SU-DHL-6 (cell line): ENCODE measurements around the gene PPM1N.

Experiments used
- H2AFZ ChIP-seq: fragments of 200-600 bp; sonication (generic); 2 replicates; pipeline ENCODE4 v1.6.1; 2014; ENCODE audit warnings: low read depth, mild to moderate bottlenecking, moderate library complexity, mixed read lengths, antibody characterized with exemption, low read length; ENCODE audit not compliant: severe bottlenecking
- H3F3A ChIP-seq: fragments of 200-600 bp; shearing (Covaris generic); 2 replicates; pipeline ENCODE4 v1.6.0; 2016; ENCODE audit warnings: antibody characterized with exemption, mild to moderate bottlenecking; ENCODE audit not compliant: insufficient read depth
- H3K27ac ChIP-seq: fragments of 200-600 bp; sonication (generic); 2 replicates; pipeline ENCODE4 v1.5.1; 2016; ENCODE audit warnings: low read depth, mild to moderate bottlenecking, low read length, moderate library complexity, mixed read lengths
- H3K27me3 ChIP-seq: fragments of 200-600 bp; sonication (generic), shearing (Covaris generic); 2 replicates; pipeline ENCODE4 v1.6.0; 2014; ENCODE audit warnings: mild to moderate bottlenecking, low read length
- H3K36me3 ChIP-seq: fragments of 200-600 bp; sonication (generic); 2 replicates; pipeline ENCODE4 v1.6.1; 2014; ENCODE audit warnings: mild to moderate bottlenecking, low read length, mixed read lengths
- H3K4me2 ChIP-seq: fragments of 300-600, 200-600 bp; shearing (Covaris generic), sonication (generic); 2 replicates; pipeline ENCODE4 v1.6.0; 2014; ENCODE audit warnings: low read length, low read depth, mild to moderate bottlenecking; ENCODE audit not compliant: poor library complexity, severe bottlenecking
- H3K4me3 ChIP-seq: fragments of 200-600 bp; sonication (generic); 2 replicates; pipeline ENCODE4 v1.5.1; 2014; ENCODE audit warnings: antibody characterized with exemption, low read length, mild to moderate bottlenecking, mixed read lengths; ENCODE audit not compliant: insufficient read depth, poor library complexity, severe bottlenecking
- H3K79me2 ChIP-seq: fragments of 200-600 bp; sonication (generic); 2 replicates; pipeline ENCODE4 v1.6.1; 2014; ENCODE audit warnings: mild to moderate bottlenecking, low read length, moderate library complexity; ENCODE audit not compliant: insufficient read depth
- H3K9ac ChIP-seq: fragments of 200-600 bp; sonication (generic); 2 replicates; pipeline ENCODE4 v1.7.0; 2014; ENCODE audit warnings: mild to moderate bottlenecking, low read length
- H3K9me2 ChIP-seq: fragments of 200-600 bp; sonication (generic); replicated peaks from 2 replicates; pipeline ENCODE4 v1.6.1; 2014; ENCODE audit warnings: low read length; ENCODE audit not compliant: insufficient read depth
- H3K9me3 ChIP-seq: fragments of 200-600 bp; sonication (generic); 2 replicates; pipeline ENCODE4 v1.6.1; 2014; ENCODE audit warnings: low read length, mixed read lengths; ENCODE audit not compliant: insufficient read depth
- H4K20me1 ChIP-seq: fragments of 200-600 bp; sonication (generic); 2 replicates; pipeline ENCODE4 v1.6.1; 2014; ENCODE audit warnings: low read depth, mild to moderate bottlenecking, antibody characterized with exemption, low read length, moderate library complexity, mixed read lengths
- CTCF ChIP-seq: fragments of 200-600 bp; sonication (generic); IDR thresholded peaks from one replicate; pipeline ENCODE4 v1.5.1; 2017; ENCODE audit warnings: antibody characterized with exemption, mild to moderate bottlenecking, low read length, moderate library complexity; ENCODE audit not compliant: insufficient read depth, poor library complexity, severe bottlenecking
- EZH2phosphoT487 ChIP-seq: fragments of 200-600 bp; sonication (generic), shearing (Covaris generic); conservative IDR thresholded peaks from 2 replicates; pipeline ENCODE4 v1.6.1; 2018; ENCODE audit warnings: mild to moderate bottlenecking, antibody characterized with exemption, low read length, moderate library complexity, mixed read lengths

Gene PPM1N

DNA sequence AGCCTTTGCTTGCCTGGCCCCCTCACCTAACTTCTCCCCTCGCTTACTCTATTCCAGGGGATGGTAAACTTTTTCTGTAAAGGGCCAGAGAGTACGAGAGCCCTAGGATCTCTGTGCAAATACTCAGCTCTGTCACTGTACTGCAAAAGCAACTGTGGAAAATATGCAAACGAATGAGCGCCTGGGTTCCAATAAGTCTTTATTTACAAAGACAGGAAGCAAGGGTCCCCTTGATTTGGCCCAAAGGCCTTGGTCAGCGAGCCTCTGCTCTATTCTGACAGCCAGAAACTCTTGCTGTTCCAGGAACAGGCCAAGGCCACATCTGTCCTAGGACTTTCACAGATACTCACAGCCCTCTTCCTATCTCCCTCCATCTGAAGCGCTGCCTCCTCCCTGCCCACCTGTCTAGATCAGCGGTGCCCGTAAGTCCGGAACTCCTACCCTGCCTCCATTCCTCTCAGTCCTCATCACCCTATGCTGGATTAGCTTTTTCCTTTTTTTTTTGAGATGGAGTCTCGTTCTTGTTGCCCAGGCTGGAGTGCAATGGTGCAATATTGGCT is 49.0 kb downstream of the PPM1N start:
- H3K79me2 ChIP-seq: no peaks in the 10 kb centered on the region
- no peak overlapping the region for H3K4me3 ChIP-seq
- H3K27ac ChIP-seq: no peak overlapping the region
- no peak overlapping the region for H3K9ac ChIP-seq
- no peak for TF ChIP-seq EZH2phosphoT487
- TF ChIP-seq CTCF: no peak
- no peaks in the 10 kb centered on the region for H3K36me3 ChIP-seq
- no peaks in the 10 kb centered on the region for H3F3A ChIP-seq
- no peak overlapping the region for H3K4me2 ChIP-seq
- H3K27me3 ChIP-seq: no peaks in the 10 kb centered on the region
- H3K9me3 ChIP-seq: no peaks in the 10 kb centered on the region
- no peaks in the 10 kb centered on the region for H4K20me1 ChIP-seq
- H2AFZ ChIP-seq: no peak overlapping the region
- no peaks in the 10 kb centered on the region for H3K9me2 ChIP-seq

GRCh38 chr19:45547965-45548609 is 49.8 kb downstream of the PPM1N start:
- H3K9me2 ChIP-seq: no peaks in the 10 kb centered on the region
- H3K79me2 ChIP-seq: no peaks in the 10 kb centered on the region
- no peaks in the 10 kb centered on the region for H3K36me3 ChIP-seq
- no peak overlapping the region for H3K9ac ChIP-seq
- H3K27me3 ChIP-seq: no peaks in the 10 kb centered on the region
- no peaks in the 10 kb centered on the region for H3F3A ChIP-seq
- H2AFZ ChIP-seq: no peak overlapping the region
- H3K9me3 ChIP-seq: no peaks in the 10 kb centered on the region
- no peak overlapping the region for H3K4me3 ChIP-seq
- no peak for TF ChIP-seq EZH2phosphoT487
- no peak for TF ChIP-seq CTCF
- H4K20me1 ChIP-seq: no peaks in the 10 kb centered on the region
- no peak overlapping the region for H3K27ac ChIP-seq
- H3K4me2 ChIP-seq: no peak overlapping the region
